Activated T-helper 1 cell treated with Interleukin-2 at 50 U/mL for 16 hours (primary cell): ENCODE measurements around the gene NGB.
"Not testable (repeated sequence)": the region's sequence is repeated elsewhere in the genome, so short reads cannot be mapped to it uniquely, and the experiment has no call there.

ENCODE experiments used
- DNase-seq: peaks from one replicate; pipeline ENCODE4 v3.0.0-alpha.2; 2020; ENCODE audit warnings: low read depth

Gene NGB

DNA sequence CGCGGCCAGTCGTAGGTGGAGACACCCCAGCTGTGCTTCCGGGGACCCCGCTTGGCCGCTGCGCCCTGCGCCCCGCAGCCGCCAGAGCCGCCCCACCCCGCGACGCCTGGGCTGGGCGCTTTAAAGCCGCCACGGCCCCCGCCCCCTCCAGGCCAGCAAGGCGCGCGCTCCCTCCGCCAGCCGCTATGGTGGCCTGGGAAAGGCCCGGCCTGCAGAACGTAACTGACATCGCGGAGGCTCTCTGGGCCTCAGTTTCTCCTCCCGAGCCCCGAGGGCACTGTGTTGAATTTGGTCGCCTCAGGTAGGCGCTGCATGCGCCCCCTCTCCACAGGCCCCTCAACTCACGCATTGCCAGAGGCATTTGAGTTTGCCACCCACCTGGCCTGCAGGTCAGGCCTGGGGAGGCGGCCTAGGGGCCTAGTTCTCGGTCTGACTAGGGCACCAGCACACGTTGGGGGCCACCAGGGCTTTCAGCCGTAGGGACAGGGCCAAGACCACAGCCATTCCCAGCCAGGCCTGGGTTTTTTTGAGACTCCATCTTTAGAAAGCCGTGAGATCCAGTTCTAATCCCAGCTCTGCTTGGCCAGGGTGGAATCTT lies at the start of gene NGB:
TSS of gene NGB (minus strand) at position 94 of the 598 bp plus-strand sequence. CDS start 269 bp downstream, outside the sequence.
- no peak for DNase-seq

DNA sequence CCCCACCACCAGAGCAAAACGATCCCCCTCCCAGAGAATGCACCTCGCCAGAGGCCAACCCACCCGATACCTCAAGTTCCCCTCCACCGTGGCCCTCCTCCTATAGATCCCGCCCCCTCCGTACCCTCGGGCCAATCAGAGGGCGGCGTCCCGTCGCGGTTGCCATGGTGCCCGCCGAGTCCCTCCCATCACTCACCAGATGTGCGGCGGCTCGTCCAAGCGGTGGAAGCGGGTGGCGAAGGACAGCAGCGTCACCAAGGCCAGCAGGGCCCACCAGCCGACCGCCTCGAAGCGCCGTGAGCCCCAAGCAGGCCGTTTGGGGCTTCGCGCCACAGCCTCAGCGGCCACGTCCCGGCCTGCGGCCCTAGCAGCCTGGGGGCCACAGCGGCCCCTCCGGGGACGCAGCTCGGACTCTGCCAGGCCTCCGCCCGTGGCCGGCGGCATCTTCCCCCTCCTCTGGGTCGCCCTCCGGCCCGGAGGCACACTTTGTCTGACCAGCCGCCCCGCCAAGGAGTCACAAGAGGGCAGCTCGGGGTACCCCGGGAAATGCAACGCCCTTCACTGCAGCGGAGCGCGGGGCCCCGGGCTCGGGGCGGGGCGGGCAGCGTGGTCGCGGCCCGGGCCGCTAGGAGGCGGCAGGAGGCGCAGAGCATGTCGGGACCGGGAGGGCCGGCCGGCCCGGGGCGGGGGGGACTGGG lies 49.4 kb upstream of the NGB start, which contains the start of gene POMT2:
TSS of gene POMT2 (minus strand) at position 646 of the 698 bp plus-strand sequence. CDS start at position 444, 202 bp downstream.
- peak; percentile 87 for DNase-seq

DNA sequence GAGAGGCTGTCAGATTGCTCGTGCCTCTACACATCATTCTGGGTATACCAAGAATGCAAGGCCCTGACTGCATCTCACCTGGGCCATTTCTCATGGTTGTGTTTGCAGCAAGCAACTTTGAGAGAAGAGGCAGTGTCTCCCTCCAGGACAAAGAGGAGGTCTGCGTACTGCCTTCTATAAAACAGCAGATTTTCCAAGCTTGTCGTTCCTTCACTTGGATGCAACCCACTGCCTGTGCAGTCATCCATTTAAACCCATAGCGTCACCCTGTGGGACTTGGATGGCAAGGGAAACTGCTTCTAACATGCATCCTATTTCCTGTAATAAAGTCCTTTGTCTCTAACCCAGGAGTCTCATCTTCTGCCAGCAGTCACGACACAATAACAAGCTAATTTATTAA lies 48.4 kb upstream of the NGB start:
- no peak for DNase-seq

DNA sequence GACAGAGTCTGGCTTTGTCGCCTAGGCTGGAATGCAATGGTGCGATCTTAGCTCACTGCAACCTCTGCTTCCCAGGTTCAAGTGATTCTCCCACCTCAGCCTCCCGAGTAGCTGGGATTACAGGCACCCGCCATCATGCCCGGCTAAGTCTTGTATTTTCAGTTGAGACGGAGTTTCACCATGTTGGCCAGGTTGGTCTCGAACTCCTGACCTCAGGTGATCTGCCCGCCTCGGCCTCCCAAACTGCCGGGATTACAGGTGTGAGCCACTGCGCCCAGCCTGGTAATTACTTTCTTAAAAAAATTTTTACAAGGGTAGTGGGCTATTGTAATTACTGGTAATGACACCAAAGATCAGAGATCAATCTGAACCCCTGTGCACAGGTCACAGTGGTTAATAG lies 47.8 kb upstream of the NGB start:
- not testable (repeated sequence) for DNase-seq

DNA sequence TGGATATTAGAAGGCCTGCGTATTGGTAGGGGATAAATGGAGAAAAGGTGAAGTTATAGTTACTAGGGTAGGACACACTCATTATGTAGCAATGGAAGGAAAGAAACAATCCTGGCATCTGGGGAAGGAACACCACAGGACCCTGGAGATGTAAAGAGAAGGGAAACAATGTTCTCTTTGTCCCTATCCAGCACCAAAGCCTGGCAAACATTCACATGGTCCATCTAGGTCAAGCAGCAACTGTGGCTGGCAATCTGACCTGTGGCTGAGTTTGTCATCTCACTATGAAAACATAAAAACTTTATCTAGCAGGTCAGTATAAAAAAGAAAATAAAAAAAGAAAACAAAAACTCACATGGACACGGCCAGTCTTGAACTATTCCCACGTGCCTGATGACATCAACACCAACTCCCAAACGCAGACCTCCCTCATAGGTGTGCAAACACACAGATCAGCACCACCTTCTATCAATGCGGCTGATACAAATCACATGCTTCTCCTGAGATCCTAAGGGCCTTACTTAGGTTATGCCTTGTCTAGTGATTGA lies 47.1 kb upstream of the NGB start:
- DNase-seq: no peak

DNA sequence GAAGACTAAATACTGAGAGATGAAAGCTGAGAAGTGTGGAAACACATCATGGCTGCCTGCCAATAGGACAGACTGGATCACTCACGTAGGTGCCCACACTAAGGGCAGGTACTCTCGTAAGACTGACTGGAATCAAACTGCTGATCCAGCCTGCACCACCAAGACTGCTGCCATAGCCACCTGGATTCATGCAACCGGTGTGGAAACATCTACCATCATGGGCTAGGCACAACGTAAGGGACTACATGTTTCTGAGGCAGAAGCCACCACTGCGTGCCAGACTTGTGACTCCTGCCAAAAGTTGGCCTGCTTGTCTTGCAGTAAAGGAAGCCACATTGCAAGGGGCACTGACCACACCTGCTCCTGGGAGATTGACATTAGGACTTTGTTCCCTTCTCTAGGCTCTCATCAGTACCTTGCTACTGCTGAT lies 45.9 kb upstream of the NGB start:
- DNase-seq: no peak

DNA sequence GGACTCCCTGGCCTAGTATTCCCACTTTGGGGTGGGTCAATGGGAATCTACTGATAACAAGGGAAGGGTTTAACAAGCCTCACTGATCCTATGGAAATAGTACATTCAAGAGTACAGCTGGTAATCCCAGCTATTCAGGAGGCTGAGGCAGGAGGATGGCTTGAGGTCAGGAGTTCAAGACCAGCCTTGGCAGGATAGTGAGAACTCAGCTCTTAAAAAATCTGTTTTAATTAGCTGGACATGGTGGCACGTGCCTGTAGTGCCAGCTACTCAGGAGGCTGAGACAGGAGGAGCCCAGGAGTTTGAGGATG lies 45.1 kb upstream of the NGB start:
- DNase-seq: no peak

- no peak for DNase-seq
Observed at GRCh38 chr14:77314539-77315457, 43.8 kb upstream of the NGB start.

DNA sequence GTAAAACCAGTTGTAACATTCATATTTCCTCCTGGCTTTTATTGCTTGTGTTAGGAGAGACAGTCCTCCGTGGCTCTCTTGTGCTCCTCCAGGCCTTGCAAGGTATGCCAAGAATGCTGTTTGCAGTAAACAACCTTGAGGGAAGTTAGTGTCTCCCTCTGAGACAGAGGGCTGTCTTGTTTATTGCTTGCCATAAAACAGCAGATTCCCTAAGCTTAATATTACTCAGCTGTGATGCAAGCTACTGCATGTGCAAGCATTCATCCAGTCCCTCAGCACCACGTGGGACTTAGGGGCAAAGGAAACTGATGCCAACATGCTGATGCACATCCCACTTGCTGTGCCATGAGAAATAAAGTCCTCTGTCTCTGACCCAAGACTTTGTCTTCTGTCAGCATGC lies 43.0 kb upstream of the NGB start:
- DNase-seq: no peak

DNA sequence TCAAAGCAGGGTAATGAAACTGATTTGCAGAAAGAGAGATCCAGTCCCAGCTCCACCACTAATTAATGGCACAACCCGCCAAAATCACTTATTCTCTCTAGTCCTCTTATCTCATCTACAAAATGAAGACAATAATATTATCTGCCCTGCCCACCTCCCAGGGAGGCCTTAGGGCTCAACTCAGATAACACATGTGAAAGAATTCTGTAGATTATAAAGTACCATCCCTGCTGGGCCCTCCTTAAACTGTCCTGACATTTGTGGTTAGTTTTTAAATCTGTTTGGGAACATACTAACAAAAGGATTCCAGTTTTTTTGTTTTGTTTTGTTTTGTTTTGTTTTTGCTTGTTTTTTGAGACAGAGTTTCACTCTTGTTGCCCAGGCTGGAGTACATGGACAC lies 42.4 kb upstream of the NGB start:
- no peak for DNase-seq

DNA sequence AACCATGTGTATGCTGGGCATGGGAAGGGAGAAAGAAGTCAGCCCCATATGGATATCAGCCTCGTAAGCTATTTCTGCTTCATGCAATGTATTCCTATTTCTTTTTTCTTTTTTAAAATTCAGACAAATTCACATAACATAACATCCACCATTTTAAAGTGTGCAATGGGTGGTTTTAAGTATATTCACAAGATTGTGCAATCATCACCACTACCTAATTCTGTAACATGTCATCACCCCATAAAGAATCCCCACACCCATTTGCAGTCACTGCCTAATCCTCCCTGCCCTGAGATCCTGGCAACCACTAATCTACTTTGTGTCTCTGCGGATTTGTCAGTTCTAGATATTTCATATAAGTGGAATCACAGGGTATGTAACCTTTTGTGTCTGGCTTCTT lies 40.2 kb upstream of the NGB start:
- DNase-seq: no peak

DNA sequence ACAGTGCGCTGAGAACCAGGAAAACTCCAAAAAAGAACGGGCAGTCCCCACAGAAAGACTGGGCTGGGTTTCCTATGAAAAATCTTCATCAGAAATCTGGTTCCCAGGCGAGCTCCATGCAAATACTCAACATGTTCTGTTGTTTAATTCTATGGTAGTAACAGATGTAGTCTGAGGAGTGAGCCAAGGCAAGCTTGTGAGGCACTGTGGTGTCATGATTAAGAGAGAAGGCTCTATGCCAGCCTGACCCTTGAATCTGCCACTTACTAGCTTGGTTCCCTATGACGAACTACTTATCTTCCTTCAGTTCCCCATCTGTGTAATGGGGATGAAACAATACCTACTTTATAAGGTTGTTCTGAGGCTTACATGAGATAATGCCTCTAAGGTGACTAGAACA lies 39.0 kb upstream of the NGB start:
- DNase-seq: no peak

- no peak for DNase-seq
Observed at GRCh38 chr14:77309131-77309530, 38.1 kb upstream of the NGB start.

- DNase-seq: no peak
Observed at GRCh38 chr14:77306851-77307496, 36.0 kb upstream of the NGB start.

DNA sequence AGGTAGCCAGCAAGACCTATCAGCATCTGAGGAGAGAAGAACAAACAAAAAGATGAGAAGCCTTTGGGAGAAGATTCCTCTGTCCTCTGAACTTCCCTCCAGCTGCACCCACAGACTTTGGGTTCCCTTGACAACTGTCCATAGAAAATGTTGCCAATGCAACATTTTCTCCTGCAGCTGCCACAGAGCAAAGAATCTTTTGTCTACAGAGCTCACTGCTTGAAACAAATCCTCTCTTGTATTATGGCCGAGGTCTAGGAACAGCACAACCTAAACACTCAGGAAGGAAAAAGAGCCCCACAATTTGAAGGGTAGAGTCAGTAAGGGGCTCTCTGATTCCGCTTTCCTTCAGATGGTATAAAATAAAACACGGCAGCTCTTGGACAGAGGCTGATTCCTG lies 35.4 kb upstream of the NGB start:
- no peak for DNase-seq

DNA sequence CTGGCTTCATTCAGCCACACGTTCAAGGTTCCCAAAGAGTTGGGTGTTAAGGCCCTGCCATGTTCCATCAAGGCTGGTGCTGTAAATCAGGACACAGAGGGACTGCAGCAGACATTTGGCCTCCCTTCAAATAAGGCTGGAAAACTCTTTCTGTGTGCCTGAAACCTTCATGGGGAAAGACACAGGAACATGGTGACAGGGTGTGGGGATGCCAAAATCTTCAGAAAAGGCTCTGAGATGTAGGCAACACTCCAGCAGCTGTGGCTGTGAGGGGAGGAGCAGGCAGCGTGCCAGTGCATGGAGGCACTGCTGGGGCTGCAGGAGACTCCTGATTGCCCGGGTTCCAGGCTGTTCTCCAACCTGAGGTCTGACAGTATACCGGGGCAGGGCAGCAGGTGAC lies 34.7 kb upstream of the NGB start:
- no peak for DNase-seq

DNA sequence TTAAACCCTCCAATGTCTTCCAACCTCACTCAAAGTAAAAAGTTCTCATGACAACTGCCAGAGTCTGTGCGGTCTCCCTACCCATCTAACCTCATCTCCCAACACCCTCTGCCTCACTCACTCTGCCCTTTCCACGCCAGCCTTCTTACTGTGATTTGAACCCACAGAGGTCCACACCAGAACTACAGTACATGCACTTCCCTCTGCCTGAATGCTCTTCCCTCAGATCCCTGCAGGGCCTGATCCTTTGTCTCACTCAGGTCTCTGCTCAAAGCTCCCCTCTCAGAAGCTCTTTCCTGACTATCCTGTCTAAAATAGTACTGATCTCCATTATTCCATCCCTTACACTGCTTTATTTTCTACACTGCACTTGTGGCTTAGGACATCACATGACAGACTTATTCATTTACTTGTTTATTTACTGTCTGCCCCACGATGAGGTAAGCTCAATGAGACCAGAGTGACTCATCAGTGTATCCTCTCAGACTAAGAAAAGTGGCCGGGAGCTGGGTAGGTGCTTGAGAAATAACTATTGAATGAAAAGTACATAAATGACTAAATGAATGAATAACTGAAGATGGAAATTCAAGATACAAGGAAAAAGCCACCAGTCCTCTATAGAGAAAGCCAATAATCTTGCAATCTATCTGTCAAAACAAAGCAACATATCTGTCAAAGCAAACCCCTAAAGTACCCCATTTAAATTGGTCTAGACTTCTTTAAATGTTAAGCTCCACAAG lies 32.6 kb upstream of the NGB start:
- DNase-seq: no peak

DNA sequence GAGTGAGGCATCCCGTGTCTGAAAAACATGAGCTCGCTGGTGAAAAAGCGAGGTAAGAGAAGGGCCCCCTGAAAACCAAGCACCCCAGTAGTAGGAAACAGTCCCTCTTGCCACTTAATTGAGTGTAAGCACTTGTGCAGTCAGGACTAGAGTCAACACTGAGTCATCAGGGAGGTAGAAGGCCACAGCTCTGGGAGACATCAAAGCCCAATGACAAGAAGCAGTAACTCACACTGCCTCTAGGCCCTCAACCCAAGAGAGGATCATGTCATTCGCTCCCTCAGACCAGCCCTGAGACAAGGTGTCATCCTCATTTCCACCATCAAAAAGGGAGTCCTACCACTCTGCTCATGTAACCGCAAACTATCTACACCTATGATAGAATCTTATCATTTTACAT lies 31.9 kb upstream of the NGB start:
- no peak for DNase-seq

- peak; percentile 18 for DNase-seq
Observed at GRCh38 chr14:77301103-77301502, 30.1 kb upstream of the NGB start.

- no peak for DNase-seq
Observed at GRCh38 chr14:77299771-77300170, 28.8 kb upstream of the NGB start.

GRCh38 chr14:77296906-77297305 lies 25.9 kb upstream of the NGB start:
- DNase-seq: no peak
